BJ (cell line): ENCODE data around the gene PEG3. TPM values are rescaled to one million over a fixed set of nuclear protein-coding genes. Genes with fewer than 3 reads are reported as not detected.

Experiments used
- CTCF ChIA-PET: fragments of 350-600 bp; formaldehyde crosslinking; extraction: SDS; loops from one replicate; lab custom pipeline; 2021; ENCODE audit warnings: antibody characterized with exemption, inconsistent platforms; lab: Yijun Ruan, JAX
- POLR2A ChIA-PET: fragments of 300-600 bp; sonication (Branson Sonifier 250); formaldehyde crosslinking; extraction: SDS; loops from one replicate; lab custom pipeline; 2021; ENCODE audit warnings: antibody characterized with exemption; lab: Charles Lee
- DNase-seq: peaks from one replicate; pipeline ENCODE4 v3.0.0-alpha.2; 2011; ENCODE audit warnings: low read depth
- H3K27me3 ChIP-seq: 2 replicates; pipeline ENCODE4 v1.6.0; 2011; ENCODE audit warnings: low read length; ENCODE audit not compliant: control insufficient read depth, insufficient read depth
- H3K36me3 ChIP-seq: 2 replicates; pipeline ENCODE4 v1.5.1; 2011; ENCODE audit warnings: low read length; ENCODE audit not compliant: control insufficient read depth, insufficient read depth
- H3K4me3 ChIP-seq: 2 replicates; pipeline ENCODE4 v1.5.1; 2011; ENCODE audit warnings: low read depth, mild to moderate bottlenecking, control low read depth, low read length
- CTCF ChIP-seq: IDR thresholded peaks from 2 replicates; pipeline ENCODE4 v1.5.1; 2011; ENCODE audit warnings: low read depth, mild to moderate bottlenecking, control low read depth, inconsistent platforms, low read length, moderate library complexity; ENCODE audit not compliant: insufficient read depth
- polyA plus RNA-seq: library from polyadenylated mRNA; depleted of rRNA; stranded (reverse); fragments of >200 nt; gene quantifications from 2 replicates; pipeline ENCODE4 v1.2.3, GENCODE V29; 2011

The PEG3 gene
- polyA plus RNA-seq, 1 experiment, result 0.04 TPM

- no peak overlapping the region for H3K4me3 ChIP-seq
- H3K36me3 ChIP-seq, result no peaks in the 10 kb centered on the region
- no peaks in the 10 kb centered on the region for H3K27me3 ChIP-seq
- ChIA-PET POLR2A (no interaction called here), CTCF (no interaction called here)
- no peak for TF ChIP-seq CTCF
- DNase-seq, result peak; percentile 15
These were observed 1.4 kb downstream of the PEG3 start for GRCh38 chr19:56838909-56839651.

DNA sequence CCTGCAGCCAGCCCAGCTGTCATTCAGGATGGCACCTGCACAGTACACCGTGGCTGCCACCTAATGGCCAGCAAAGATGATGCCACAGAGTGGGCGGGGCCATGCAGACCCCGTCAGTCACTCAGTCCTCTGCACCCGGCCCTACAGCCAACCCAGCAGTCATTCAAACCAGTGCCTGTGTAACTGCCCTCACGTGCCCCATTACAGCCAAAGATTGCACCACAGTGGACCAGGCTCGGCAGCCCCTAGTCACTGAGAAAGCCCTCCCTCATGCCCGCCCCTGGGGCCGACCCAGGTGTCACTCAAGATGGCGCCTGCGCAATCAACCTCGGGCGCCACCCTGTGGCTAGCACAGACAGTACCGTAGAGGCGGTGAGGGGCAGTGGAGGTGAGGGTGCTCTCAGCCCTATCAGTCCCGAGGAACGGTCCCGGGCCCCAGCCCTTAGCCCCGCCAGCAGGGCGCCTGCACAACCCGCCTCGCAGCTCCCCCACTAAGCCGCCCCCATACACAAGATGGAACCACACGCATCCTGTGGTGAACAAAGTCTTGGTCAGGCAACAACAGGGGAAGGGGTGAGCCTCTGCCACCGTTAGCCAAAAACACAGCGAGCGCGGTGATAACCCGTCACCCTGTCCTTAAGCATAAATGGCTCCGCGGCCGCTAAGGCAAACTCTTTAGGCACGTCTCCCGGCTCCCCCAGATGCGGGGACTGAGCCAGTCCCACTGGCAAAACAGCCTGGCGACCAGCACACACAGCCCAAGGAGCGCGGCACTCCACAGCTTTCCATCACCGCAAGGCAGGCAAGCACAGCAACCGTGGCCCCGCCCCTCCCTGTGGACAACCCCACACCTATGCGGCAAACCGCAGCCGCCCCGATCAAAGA lies 2.3 kb downstream of the PEG3 start:
- Histone ChIP-seq H3K4me3 (no peak overlapping the region), H3K36me3 (no peaks in the 10 kb centered on the region), H3K27me3 (no peaks in the 10 kb centered on the region)
- no peak for TF ChIP-seq CTCF
- DNase-seq, result no peak
- ChIA-PET POLR2A (no interaction called here), CTCF (no interaction called here)

DNA sequence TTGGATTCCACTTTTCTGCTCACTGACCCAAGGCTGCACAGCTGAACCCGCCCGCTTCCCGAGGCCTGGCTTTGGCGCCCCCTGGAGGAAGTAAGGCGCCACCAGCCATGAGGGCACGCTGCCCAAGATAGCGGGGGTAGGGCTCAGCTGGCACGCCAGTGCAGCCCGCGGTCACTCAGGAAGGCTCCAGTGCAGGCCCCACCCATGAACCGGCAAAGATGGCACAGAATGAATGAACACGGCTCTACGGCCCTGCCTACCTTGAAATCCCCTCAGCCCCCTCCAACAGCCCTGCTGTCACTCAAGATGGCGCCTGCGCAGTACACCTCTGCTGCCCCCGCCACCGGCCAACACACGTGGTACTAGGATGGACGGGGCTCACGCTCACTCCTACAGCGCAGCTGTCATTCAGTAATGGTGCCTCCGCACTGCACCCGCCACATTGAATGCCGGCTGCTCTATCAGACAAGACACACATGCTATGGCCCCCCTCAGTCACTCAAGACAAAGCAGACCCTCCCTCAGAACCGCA lies 3.0 kb downstream of the PEG3 start:
- H3K4me3 ChIP-seq, result no peak overlapping the region
- DNase-seq, result no peak
- ChIA-PET CTCF (no interaction called here), POLR2A (no interaction called here)
- H3K36me3 ChIP-seq, result no peaks in the 10 kb centered on the region
- H3K27me3 ChIP-seq, result no peaks in the 10 kb centered on the region
- no peak for TF ChIP-seq CTCF

DNA sequence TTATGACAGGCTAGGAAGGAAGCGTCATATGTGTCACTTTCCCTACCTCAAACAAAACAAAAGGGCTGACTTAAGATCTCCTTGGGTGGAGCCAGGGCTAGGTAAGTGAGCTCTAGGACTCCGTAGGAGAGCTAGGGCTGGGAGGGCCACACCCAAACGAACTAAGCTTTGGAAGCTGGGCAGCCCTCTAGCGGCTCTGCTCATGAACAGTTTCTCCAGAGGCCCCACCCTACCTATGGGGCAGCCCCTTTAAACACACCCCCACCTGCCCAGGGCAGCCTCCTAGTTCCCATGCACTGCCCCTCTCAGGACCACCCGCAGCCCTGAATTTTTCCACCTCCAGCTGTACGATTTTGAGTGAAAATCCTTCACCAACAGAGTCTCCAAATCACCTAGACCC lies 3.5 kb downstream of the PEG3 start:
- DNase-seq, result no peak
- no peak for TF ChIP-seq CTCF
- CTCF ChIA-PET, result no interaction called here
- POLR2A ChIA-PET, result no interaction called here
- H3K27me3 ChIP-seq, result no peaks in the 10 kb centered on the region
- H3K36me3 ChIP-seq, result no peaks in the 10 kb centered on the region
- H3K4me3 ChIP-seq, result no peak overlapping the region

DNA sequence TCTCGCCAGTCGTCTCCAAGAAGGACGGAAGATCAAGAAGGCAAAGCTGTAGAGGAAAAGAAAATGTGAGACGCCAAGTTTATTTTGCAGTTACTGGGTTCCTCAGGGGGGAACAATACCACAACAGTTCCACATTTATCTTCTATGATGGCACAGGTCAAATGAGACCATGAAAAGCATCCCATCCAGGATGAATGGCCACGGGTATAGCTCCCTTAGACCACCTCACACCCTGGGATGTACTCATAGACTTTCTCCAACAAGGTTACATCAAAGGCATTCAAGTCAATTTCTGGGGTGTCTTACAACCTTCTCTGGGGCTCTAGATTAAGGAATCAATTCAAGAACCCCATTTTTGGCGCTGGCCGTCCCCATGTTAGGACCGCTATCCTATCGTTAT lies 4.5 kb downstream of the PEG3 start:
- Histone ChIP-seq H3K36me3 (no peaks in the 10 kb centered on the region), H3K27me3 (no peaks in the 10 kb centered on the region), H3K4me3 (no peak overlapping the region)
- CTCF ChIA-PET, result no interaction called here
- DNase-seq, result no peak
- no peak for TF ChIP-seq CTCF
- POLR2A ChIA-PET, result no interaction called here
